ENCODE data around the gene ACOT6. TPM values are rescaled to one million over a fixed set of nuclear protein-coding genes. Genes with fewer than 3 reads are reported as not detected.
A peak's percentile ranks its signal among the peaks of the same experiment; 100 is the strongest.

ACOT6 gene
- polyA plus RNA-seq, 3 donors, result not detected

- Mint-ChIP-seq H3K36me3 (no peaks in the 10 kb centered on the region), H3K4me3 (no peak overlapping the region), H3K27ac (no peak overlapping the region), H3K9me3 (peaks cover 0 to 12% (median 3%) of the 10 kb centered on the region in 7 donors), H3K4me1 (peaks cover 9% of the 10 kb centered on the region), H3K27me3 (ENCODE audit: low read depth in 3 of 3) (peaks cover 0 to 3% (median 0%) of the 10 kb centered on the region in 3 donors)
- no peak overlapping the region for H2AFZ ChIP-seq (ENCODE audit: insufficient read depth, low read depth, low read length, poor library complexity, severe bottlenecking)
- no peak for DNase-seq
- no peak overlapping the region for H3K4me2 ChIP-seq (replicated peaks; ENCODE audit: extremely low read depth, low read length, poor library complexity, severe bottlenecking)
- H3K9me3 ChIP-seq (replicated peaks in 1 of 2; ENCODE audit: control insufficient read depth in 1 of 2, insufficient read depth in 1 of 2, low read length in 2 of 2), result no peaks in the 10 kb centered on the region
- no peak overlapping the region for H3K4me3 ChIP-seq (replicated peaks in 1 of 3; ENCODE audit: low read depth in 2 of 3, low read length in 3 of 3)
- intact Hi-C loops (cut with micrococcal nuclease), result no loop called here
- H3K9ac ChIP-seq (ENCODE audit: insufficient read depth, low read length, poor library complexity, severe bottlenecking), result no peak overlapping the region
- WGBS (ENCODE audit: insufficient coverage), result 53% methylated on average over 4 of the region's 4 CpGs
- no peaks in the 10 kb centered on the region for H3K79me2 ChIP-seq (ENCODE audit: insufficient read depth, low read length)
- no peak overlapping the region for H3K27ac ChIP-seq (ENCODE audit: low read depth in 1 of 2, low read length in 2 of 2)
- TF ChIP-seq CTCF (IDR thresholded peaks at IDR 0.05), result no peak
- no peaks in the 10 kb centered on the region for H3K4me1 ChIP-seq (ENCODE audit: control insufficient read depth in 1 of 2, insufficient read depth in 2 of 2, low read length in 2 of 2)
- H3K27me3 ChIP-seq (ENCODE audit: control insufficient read depth in 2 of 2, insufficient read depth in 2 of 2, low read length in 2 of 2), result no peaks in the 10 kb centered on the region
- no peaks in the 10 kb centered on the region for H4K20me1 ChIP-seq (ENCODE audit: insufficient read depth, low read length)
- H3K36me3 ChIP-seq (replicated peaks in 1 of 2; ENCODE audit: control insufficient read depth in 1 of 2, insufficient read depth in 2 of 2, low read length in 2 of 2), result no peaks in the 10 kb centered on the region
Measured at GRCh38 chr14:73623504-73624054, 11.3 kb downstream of the ACOT6 start.

- Histone ChIP-seq H2AFZ (ENCODE audit: insufficient read depth, low read depth, low read length, poor library complexity, severe bottlenecking) (no peak overlapping the region), H3K36me3 (replicated peaks in 1 of 2; ENCODE audit: control insufficient read depth in 1 of 2, insufficient read depth in 2 of 2, low read length in 2 of 2) (no peaks in the 10 kb centered on the region), H3K4me3 (replicated peaks in 1 of 3; ENCODE audit: low read depth in 2 of 3, low read length in 3 of 3) (no peak overlapping the region), H3K4me2 (replicated peaks; ENCODE audit: extremely low read depth, low read length, poor library complexity, severe bottlenecking) (no peak overlapping the region), H3K4me1 (ENCODE audit: control insufficient read depth in 1 of 2, insufficient read depth in 2 of 2, low read length in 2 of 2) (no peaks in the 10 kb centered on the region), H4K20me1 (ENCODE audit: insufficient read depth, low read length) (no peaks in the 10 kb centered on the region), H3K9me3 (replicated peaks in 1 of 2; ENCODE audit: control insufficient read depth in 1 of 2, insufficient read depth in 1 of 2, low read length in 2 of 2) (no peaks in the 10 kb centered on the region), H3K27ac (ENCODE audit: low read depth in 1 of 2, low read length in 2 of 2) (no peak overlapping the region), H3K79me2 (ENCODE audit: insufficient read depth, low read length) (no peaks in the 10 kb centered on the region), H3K27me3 (ENCODE audit: control insufficient read depth in 2 of 2, insufficient read depth in 2 of 2, low read length in 2 of 2) (no peaks in the 10 kb centered on the region), H3K9ac (ENCODE audit: insufficient read depth, low read length, poor library complexity, severe bottlenecking) (no peak overlapping the region)
- TF ChIP-seq CTCF (IDR thresholded peaks at IDR 0.05), result no peak
- Mint-ChIP-seq H3K4me3 (no peak overlapping the region), H3K36me3 (no peaks in the 10 kb centered on the region), H3K27me3 (ENCODE audit: low read depth in 3 of 3) (peaks cover 0 to 3% (median 0%) of the 10 kb centered on the region in 3 donors), H3K27ac (peak overlapping the region in 1 of 7 donors; percentile 26), H3K9me3 (peaks cover 0 to 12% (median 3%) of the 10 kb centered on the region in 7 donors), H3K4me1 (peaks cover 9% of the 10 kb centered on the region)
- no CpG with 5 or more reads among the region's 1 CpG for WGBS (ENCODE audit: insufficient coverage)
- intact Hi-C loops (cut with micrococcal nuclease), result no loop called here
- no peak for DNase-seq
Measured at GRCh38 chr14:73625706-73626105, 13.4 kb downstream of the ACOT6 start.
